Neutrophil (primary cell): ENCODE measurements around the gene RPH3AL.

ENCODE experiments used
- H3K27ac ChIP-seq: fragments of 200-600 bp; sonication (generic); 2 replicates; pipeline ENCODE4 v1.5.1; 2016; ENCODE audit warnings: mild to moderate bottlenecking, moderate library complexity
- H3K27me3 ChIP-seq: fragments of 200-600 bp; sonication (generic); 2 replicates; pipeline ENCODE4 v1.6.0; 2016; ENCODE audit warnings: mild to moderate bottlenecking
- H3K36me3 ChIP-seq: fragments of 200-600 bp; sonication (generic); 2 replicates; pipeline ENCODE4 v1.5.1; 2017
- H3K4me1 ChIP-seq, 2 experiments: fragments of 200-600 bp in 1 of 2; sonication (generic) in 1 of 2; 1 replicate in 1 of 2; 2 replicates in 1 of 2; pipeline versions ENCODE4 v1.5.1 to v1.6.1; 2013 to 2016; ENCODE audit warnings: low read depth in 1 of 2, low read length in 1 of 2, mild to moderate bottlenecking in 1 of 2, moderate library complexity in 1 of 2; ENCODE audit not compliant: control insufficient read depth in 1 of 2, insufficient read depth in 1 of 2
- H3K4me3 ChIP-seq, 2 experiments: fragments of 200-600 bp in 1 of 2; sonication (generic) in 1 of 2; 1 replicate in 1 of 2; 2 replicates in 1 of 2; pipeline ENCODE4 v1.5.1; 2013 to 2016; ENCODE audit warnings: low read depth in 1 of 2, low read length in 1 of 2, mild to moderate bottlenecking in 1 of 2, moderate library complexity in 1 of 2
- H3K9me3 ChIP-seq: fragments of 200-600 bp; sonication (generic); 2 replicates; pipeline ENCODE4 v1.5.1; 2016
- TF ChIP-seq, protein P1 (sequence below): fragments of 200-600 bp; sonication (generic); IDR thresholded peaks from 2 replicates; pipeline ENCODE4 v1.5.1; 2016; ENCODE audit warnings: antibody characterized with exemption

The RPH3AL gene

DNA sequence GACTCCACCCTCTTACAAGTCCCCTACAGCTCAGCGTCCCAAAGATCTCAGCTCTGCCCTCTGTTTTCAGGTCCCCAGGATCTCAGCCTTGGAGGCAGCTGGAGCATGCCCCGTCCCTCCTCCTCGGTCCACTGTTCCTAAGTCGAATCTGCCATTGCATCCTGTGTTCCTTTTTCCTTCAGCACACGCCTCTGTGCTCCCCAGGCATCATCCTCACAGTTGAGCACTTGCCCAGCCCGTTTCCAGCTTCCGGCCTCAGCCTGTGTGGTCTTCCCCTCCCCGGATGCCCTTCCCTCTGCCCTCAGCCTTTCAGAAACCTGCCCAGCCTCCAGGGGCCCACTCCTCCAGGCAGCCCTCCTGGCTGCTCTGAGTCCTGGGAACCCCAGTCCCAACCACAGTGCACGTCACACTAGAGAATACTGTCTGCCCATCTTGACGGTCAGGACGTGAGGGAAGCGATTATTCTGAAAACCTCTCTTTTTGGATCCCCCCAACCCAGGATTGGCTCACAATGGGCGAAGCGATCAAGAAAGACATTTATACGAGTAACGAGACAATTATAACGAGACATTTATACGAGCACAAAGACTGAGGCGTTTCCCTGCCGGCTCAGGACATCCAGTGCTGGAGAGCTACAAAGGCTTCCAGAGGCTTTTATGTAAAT is 41.4 kb downstream of the RPH3AL start:
- Histone ChIP-seq H3K27ac (no peak overlapping the region), H3K4me1 (no peaks in the 10 kb centered on the region), H3K9me3 (no peaks in the 10 kb centered on the region), H3K4me3 (no peak overlapping the region), H3K36me3 (no peaks in the 10 kb centered on the region), H3K27me3 (peaks cover 8% of the 10 kb centered on the region)
- TF ChIP-seq, protein P1, sequence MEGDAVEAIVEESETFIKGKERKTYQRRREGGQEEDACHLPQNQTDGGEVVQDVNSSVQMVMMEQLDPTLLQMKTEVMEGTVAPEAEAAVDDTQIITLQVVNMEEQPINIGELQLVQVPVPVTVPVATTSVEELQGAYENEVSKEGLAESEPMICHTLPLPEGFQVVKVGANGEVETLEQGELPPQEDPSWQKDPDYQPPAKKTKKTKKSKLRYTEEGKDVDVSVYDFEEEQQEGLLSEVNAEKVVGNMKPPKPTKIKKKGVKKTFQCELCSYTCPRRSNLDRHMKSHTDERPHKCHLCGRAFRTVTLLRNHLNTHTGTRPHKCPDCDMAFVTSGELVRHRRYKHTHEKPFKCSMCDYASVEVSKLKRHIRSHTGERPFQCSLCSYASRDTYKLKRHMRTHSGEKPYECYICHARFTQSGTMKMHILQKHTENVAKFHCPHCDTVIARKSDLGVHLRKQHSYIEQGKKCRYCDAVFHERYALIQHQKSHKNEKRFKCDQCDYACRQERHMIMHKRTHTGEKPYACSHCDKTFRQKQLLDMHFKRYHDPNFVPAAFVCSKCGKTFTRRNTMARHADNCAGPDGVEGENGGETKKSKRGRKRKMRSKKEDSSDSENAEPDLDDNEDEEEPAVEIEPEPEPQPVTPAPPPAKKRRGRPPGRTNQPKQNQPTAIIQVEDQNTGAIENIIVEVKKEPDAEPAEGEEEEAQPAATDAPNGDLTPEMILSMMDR: no peak

DNA sequence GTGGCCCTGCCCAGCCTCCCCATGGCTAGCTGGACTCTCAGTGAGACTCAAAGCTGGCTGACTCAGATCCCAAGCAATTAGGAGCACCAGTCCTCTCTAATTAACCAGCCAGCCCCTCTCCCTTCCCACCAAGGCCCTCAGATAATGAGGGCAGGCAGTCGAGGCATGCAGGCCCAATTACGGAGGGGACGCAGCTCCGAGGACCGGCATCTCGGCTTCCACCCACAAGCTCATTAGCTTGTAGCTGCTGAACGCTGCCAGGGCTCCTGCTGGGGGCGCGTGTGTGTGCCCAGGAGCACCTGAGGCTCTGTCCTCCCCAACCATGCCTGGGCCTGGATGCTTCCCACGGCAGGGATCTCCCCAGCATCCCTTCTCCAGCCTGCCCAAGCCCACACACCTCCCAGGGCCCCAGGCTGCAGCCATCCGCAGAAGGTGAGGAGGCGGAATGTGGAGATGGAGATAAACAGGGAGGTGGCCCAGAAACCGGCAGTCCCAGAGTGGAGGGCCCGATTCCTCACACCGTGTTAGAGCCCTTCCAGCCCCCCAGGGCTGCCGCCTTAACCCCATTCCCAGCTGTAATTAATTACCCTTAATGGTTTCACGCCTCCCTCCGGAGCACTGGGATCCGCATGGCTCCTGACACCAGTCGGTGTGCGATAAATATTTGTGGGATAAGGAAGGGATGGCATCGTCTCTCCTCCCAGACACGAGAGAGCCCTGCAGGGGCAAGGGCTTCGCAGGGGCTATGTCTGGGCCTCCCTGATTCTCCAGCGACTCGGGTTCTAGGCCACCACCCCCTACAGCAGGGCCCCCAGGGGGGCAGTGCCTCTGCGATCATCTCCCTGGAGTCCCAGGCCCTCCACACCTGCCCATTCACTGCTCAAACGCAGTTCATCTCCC is 42.2 kb downstream of the RPH3AL start:
- no peak overlapping the region for H3K27ac ChIP-seq
- TF ChIP-seq, protein P1: no peak
- H3K9me3 ChIP-seq: no peaks in the 10 kb centered on the region
- H3K4me1 ChIP-seq: no peaks in the 10 kb centered on the region
- H3K36me3 ChIP-seq: no peaks in the 10 kb centered on the region
- peaks cover 17% of the 10 kb centered on the region for H3K27me3 ChIP-seq
- no peak overlapping the region for H3K4me3 ChIP-seq

DNA sequence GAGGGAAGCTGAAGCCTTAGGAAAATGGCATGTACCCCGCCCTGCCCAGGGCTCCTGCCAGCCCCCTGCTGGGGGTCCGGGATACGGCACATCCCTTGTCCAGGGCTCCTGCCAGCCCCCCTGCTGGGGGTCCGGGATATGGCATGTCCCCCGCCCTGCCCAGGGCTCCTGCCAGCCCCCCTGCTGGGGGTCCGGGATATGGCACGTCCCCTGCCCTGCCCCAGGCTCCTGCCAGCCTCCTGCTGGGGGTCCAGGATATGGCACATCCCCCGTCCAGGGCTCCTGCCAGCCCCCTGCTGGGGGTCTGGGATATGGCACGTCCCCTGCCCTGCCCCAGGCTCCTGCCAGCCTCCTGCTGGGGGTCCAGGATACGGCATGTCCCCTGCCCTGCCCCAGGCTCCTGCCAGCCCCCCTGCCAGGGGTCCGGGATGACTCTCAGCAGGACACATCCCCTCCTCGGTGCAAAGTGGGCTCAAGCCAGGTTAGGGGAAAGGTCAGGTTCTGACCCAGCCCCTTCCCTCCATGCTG is 43.2 kb downstream of the RPH3AL start:
- no peaks in the 10 kb centered on the region for H3K36me3 ChIP-seq
- H3K4me1 ChIP-seq: no peaks in the 10 kb centered on the region
- H3K27me3 ChIP-seq: peaks cover 27% of the 10 kb centered on the region
- no peaks in the 10 kb centered on the region for H3K9me3 ChIP-seq
- TF ChIP-seq, protein P1: no peak
- H3K27ac ChIP-seq: no peak overlapping the region
- no peak overlapping the region for H3K4me3 ChIP-seq

DNA sequence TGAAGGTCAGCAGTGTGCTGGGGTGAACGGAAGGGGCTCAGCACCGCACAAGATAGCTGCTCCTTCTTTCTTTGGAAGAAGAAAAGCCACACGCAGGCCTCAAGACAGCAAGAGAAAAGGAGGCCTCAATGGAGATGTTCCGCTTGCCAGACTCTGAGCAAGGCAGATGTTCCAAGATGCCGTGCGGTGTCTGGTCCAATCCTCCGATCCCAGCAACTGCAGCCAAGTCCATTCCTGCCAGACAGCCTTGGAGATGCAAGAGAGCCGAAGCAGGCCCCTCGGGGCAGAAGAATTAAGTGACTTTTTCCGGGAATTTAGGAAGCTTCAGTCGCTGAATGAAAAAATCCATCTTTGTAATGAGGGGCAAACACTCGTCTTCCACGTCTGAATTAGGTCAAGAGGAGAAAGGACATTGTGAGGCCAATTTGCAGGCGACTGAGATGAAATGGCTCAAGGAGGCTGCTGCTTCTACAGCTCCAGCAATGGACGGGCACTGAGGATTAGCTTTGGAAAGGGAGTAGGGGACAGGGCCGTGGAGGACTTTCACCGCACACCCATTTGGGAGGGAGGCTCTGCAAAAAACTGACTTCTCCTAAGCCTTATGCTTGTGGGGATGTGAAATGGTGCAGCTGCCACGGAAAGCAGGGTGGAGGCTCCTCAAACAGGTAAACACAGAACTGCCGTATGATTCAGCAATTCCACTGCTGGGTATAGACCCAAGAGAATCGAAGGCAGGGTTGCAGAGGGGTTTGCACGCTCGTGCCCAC is 44.7 kb downstream of the RPH3AL start:
- no peaks in the 10 kb centered on the region for H3K36me3 ChIP-seq
- no peaks in the 10 kb centered on the region for H3K4me1 ChIP-seq
- H3K9me3 ChIP-seq: no peaks in the 10 kb centered on the region
- H3K4me3 ChIP-seq: no peak overlapping the region
- H3K27ac ChIP-seq: no peak overlapping the region
- TF ChIP-seq, protein P1: no peak
- peaks cover 40% of the 10 kb centered on the region for H3K27me3 ChIP-seq

DNA sequence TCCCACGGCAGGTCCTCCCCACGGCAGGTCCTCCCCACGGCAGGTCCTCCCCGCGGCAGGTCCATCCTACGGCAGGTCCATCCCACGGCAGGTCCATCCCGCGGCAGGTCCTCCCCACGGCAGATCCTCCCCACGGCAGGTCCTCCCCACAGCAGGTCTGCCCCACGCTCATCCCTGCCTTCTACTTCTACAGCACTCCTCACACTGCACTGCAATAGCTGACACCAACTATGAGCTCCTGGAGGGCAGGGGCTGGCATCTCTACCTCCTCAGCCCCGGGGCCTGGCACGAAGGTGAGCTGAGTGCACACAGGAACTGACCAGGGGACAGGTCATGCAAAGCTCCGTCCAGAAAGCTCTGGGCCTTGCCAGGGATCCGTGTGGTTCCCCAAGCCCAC is 45.3 kb downstream of the RPH3AL start:
- Histone ChIP-seq H3K27me3 (peaks cover 47% of the 10 kb centered on the region), H3K9me3 (no peaks in the 10 kb centered on the region), H3K4me3 (no peak overlapping the region), H3K27ac (no peak overlapping the region), H3K36me3 (no peaks in the 10 kb centered on the region), H3K4me1 (no peaks in the 10 kb centered on the region)
- TF ChIP-seq, protein P1: no peak
